Thymus (tissue), 11 donors: ENCODE data around the gene GRK5. TPM values are rescaled to one million over a fixed set of nuclear protein-coding genes. Genes with fewer than 3 reads are reported as not detected.
A peak's percentile ranks its signal among the peaks of the same experiment; 100 is the strongest.

Source experiments
- DNase-seq, 9 donors: peaks; one replicate each; pipeline ENCODE4 v3.0.0-alpha.2; 2013; ENCODE audit warnings: low spot score in 9 of 9, low read depth in 6 of 9, missing footprints in 1 of 9
- H3K27ac ChIP-seq, 2 donors: one replicate each; pipeline ENCODE4 v1.5.1; 2013; ENCODE audit warnings: control low read depth in 1 of 2, low read depth in 1 of 2, low read length in 1 of 2, mild to moderate bottlenecking in 1 of 2, moderate library complexity in 1 of 2
- H3K27me3 ChIP-seq, 2 donors: one replicate each; pipeline ENCODE4 v1.5.1; 2013; ENCODE audit warnings: low read length in 1 of 2; ENCODE audit not compliant: control insufficient read depth in 2 of 2, insufficient read depth in 1 of 2
- H3K36me3 ChIP-seq, 2 donors: one replicate each; pipeline ENCODE4 v1.5.1; 2013; ENCODE audit warnings: low read length in 1 of 2, mild to moderate bottlenecking in 1 of 2, moderate library complexity in 1 of 2; ENCODE audit not compliant: control insufficient read depth in 2 of 2, insufficient read depth in 2 of 2
- H3K4me1 ChIP-seq, 2 donors: one replicate each; pipeline ENCODE4 v1.5.1; 2013; ENCODE audit warnings: low read length in 2 of 2; ENCODE audit not compliant: control insufficient read depth in 2 of 2, insufficient read depth in 2 of 2
- H3K4me3 ChIP-seq, 2 donors: one replicate each; pipeline ENCODE4 v1.5.1; 2013; ENCODE audit warnings: low read length in 2 of 2, control low read depth in 1 of 2, mild to moderate bottlenecking in 1 of 2
- H3K9me3 ChIP-seq, 2 donors: one replicate each; pipeline ENCODE4 v1.5.1; 2013; ENCODE audit warnings: low read length in 1 of 2, mild to moderate bottlenecking in 1 of 2; ENCODE audit not compliant: control insufficient read depth in 2 of 2, insufficient read depth in 1 of 2
- WGBS: extraction: QIAGEN DNeasy Blood & Tissue Kit; methylation state at CpG from one replicate; pipeline ENCODE4 v1.1.7; 2013; 5-methylcytosine and 5-hydroxymethylcytosine counted together
- polyA plus RNA-seq: library from polyadenylated mRNA; stranded (reverse); fragments of 200-250 nt; gene quantifications from one replicate; pipeline ENCODE4 v1.2.3, GENCODE V29; 2013
- total RNA-seq: library from RNA; stranded (reverse); fragments of 120-200 nt; gene quantifications from one replicate; pipeline ENCODE4 v1.2.4, GENCODE V29; 2013
- donor health status: healthy.

Gene GRK5
- total and polyA plus RNA-seq, 2 donors = 14.4 to 18.5 TPM

GRCh38 chr10:119306986-119307392, 99.6 kb downstream of the GRK5 start:
- Histone ChIP-seq H3K4me1 (peaks cover 29 to 74% of the 10 kb centered on the region in 2 donors), H3K36me3 (no peaks in the 10 kb centered on the region), H3K9me3 (peaks cover 1 to 4% of the 10 kb centered on the region in 2 donors), H3K27ac (peak overlapping the region; percentile 95 to 97), H3K4me3 (no peak overlapping the region), H3K27me3 (peaks cover 0 to 13% of the 10 kb centered on the region in 2 donors)
- WGBS = 67% methylated on average over 4 of the region's 4 CpGs
- no peak for DNase-seq

- Histone ChIP-seq H3K4me1 (peaks cover 28 to 63% of the 10 kb centered on the region in 2 donors), H3K9me3 (peaks cover 1 to 4% of the 10 kb centered on the region in 2 donors), H3K27me3 (peaks cover 0 to 13% of the 10 kb centered on the region in 2 donors), H3K36me3 (no peaks in the 10 kb centered on the region), H3K4me3 (no peak overlapping the region), H3K27ac (no peak overlapping the region)
- WGBS = 98% methylated on average over 12 of the region's 12 CpGs
- DNase-seq = no peak
These were observed 100.7 kb downstream of the GRK5 start for GRCh38 chr10:119308089-119308488.

GRCh38 chr10:119308551-119309422, 101.4 kb downstream of the GRK5 start:
- peaks cover 0 to 15% of the 10 kb centered on the region in 2 donors for H3K27me3 ChIP-seq
- WGBS = 96% methylated on average over 24 of the region's 24 CpGs
- DNase-seq = no peak
- peaks cover 35 to 67% of the 10 kb centered on the region in 2 donors for H3K4me1 ChIP-seq
- no peaks in the 10 kb centered on the region for H3K36me3 ChIP-seq
- no peak overlapping the region for H3K4me3 ChIP-seq
- H3K9me3 ChIP-seq = peaks cover 1 to 4% of the 10 kb centered on the region in 2 donors
- H3K27ac ChIP-seq = no peak overlapping the region

GRCh38 chr10:119309423-119309770, 102.0 kb downstream of the GRK5 start:
- Histone ChIP-seq H3K4me3 (no peak overlapping the region), H3K27me3 (peaks cover 2 to 21% of the 10 kb centered on the region in 2 donors), H3K4me1 (peaks cover 39 to 67% of the 10 kb centered on the region in 2 donors), H3K36me3 (no peaks in the 10 kb centered on the region), H3K27ac (no peak overlapping the region), H3K9me3 (peaks cover 1 to 4% of the 10 kb centered on the region in 2 donors)
- no peak for DNase-seq
- 99% methylated on average over 2 of the region's 2 CpGs for WGBS

- no peak overlapping the region for H3K27ac ChIP-seq
- H3K4me1 ChIP-seq = peaks cover 32 to 65% of the 10 kb centered on the region in 2 donors
- no peak for DNase-seq
These were observed 103.4 kb downstream of the GRK5 start for GRCh38 chr10:119310806-119311205.

GRCh38 chr10:119312241-119312640, 104.9 kb downstream of the GRK5 start:
- no peak overlapping the region for H3K27ac ChIP-seq
- 96% methylated on average over 5 of the region's 5 CpGs for WGBS
- H3K27me3 ChIP-seq = peaks cover 4 to 44% of the 10 kb centered on the region in 2 donors
- DNase-seq = no peak
- H3K36me3 ChIP-seq = no peaks in the 10 kb centered on the region
- peaks cover 17 to 55% of the 10 kb centered on the region in 2 donors for H3K4me1 ChIP-seq
- no peak overlapping the region for H3K4me3 ChIP-seq
- H3K9me3 ChIP-seq = peaks cover 0 to 2% of the 10 kb centered on the region in 2 donors

More at GRCh38 chr10:119310806-119311205, 103.4 kb downstream of the GRK5 start:
- Histone ChIP-seq H3K27me3 (peaks cover 4 to 35% of the 10 kb centered on the region in 2 donors), H3K9me3 (peaks cover 1 to 2% of the 10 kb centered on the region in 2 donors), H3K36me3 (no peaks in the 10 kb centered on the region), H3K4me3 (no peak overlapping the region)
- 87% methylated on average over 4 of the region's 4 CpGs for WGBS

GRCh38 chr10:119313024-119313423, 105.7 kb downstream of the GRK5 start:
- DNase-seq = no peak
- H3K4me1 ChIP-seq = peaks cover 13 to 47% of the 10 kb centered on the region in 2 donors
- no peak overlapping the region for H3K4me3 ChIP-seq
- H3K27ac ChIP-seq = no peak overlapping the region
- H3K36me3 ChIP-seq = no peaks in the 10 kb centered on the region
- H3K9me3 ChIP-seq = no peaks in the 10 kb centered on the region
- WGBS = 59% methylated on average over 1 of the region's 1 CpG
- peaks cover 6 to 49% of the 10 kb centered on the region in 2 donors for H3K27me3 ChIP-seq

- no peak overlapping the region for H3K27ac ChIP-seq
- WGBS = 4% methylated on average over 7 of the region's 7 CpGs
- no peak overlapping the region for H3K4me3 ChIP-seq
- H3K27me3 ChIP-seq = peaks cover 8 to 51% of the 10 kb centered on the region in 2 donors
- H3K36me3 ChIP-seq = no peaks in the 10 kb centered on the region
- no peak for DNase-seq
- H3K9me3 ChIP-seq = no peaks in the 10 kb centered on the region
- H3K4me1 ChIP-seq = peaks cover 13 to 42% of the 10 kb centered on the region in 2 donors
These were observed 106.3 kb downstream of the GRK5 start for GRCh38 chr10:119313644-119314043.

GRCh38 chr10:119314061-119314460, 106.7 kb downstream of the GRK5 start:
- no peak for DNase-seq
- WGBS = 69% methylated on average over 11 of the region's 11 CpGs

More at GRCh38 chr10:119314061-119314460, 106.7 kb downstream of the GRK5 start:
- Histone ChIP-seq H3K36me3 (no peaks in the 10 kb centered on the region), H3K27me3 (peaks cover 8 to 51% of the 10 kb centered on the region in 2 donors), H3K27ac (no peak overlapping the region), H3K4me3 (no peak overlapping the region), H3K4me1 (peaks cover 13 to 40% of the 10 kb centered on the region in 2 donors), H3K9me3 (no peaks in the 10 kb centered on the region)
